ENCODE measurements around the gene ADARB2. TPM values are rescaled to one million over a fixed set of nuclear protein-coding genes. Genes with fewer than 3 reads are reported as not detected.

ADARB2 gene
- polyA plus RNA-seq, 3 donors = not detected

- Histone ChIP-seq H3K4me2 (replicated peaks; ENCODE audit: extremely low read depth, low read length, poor library complexity, severe bottlenecking) (no peak overlapping the region), H3K4me3 (replicated peaks in 1 of 3; ENCODE audit: low read depth in 2 of 3, low read length in 3 of 3) (no peak overlapping the region), H4K20me1 (ENCODE audit: insufficient read depth, low read length) (no peaks in the 10 kb centered on the region), H2AFZ (ENCODE audit: insufficient read depth, low read depth, low read length, poor library complexity, severe bottlenecking) (no peak overlapping the region), H3K9me3 (replicated peaks in 1 of 2; ENCODE audit: control insufficient read depth in 1 of 2, insufficient read depth in 1 of 2, low read length in 2 of 2) (no peaks in the 10 kb centered on the region), H3K79me2 (ENCODE audit: insufficient read depth, low read length) (no peaks in the 10 kb centered on the region), H3K27ac (ENCODE audit: low read depth in 1 of 2, low read length in 2 of 2) (no peak overlapping the region), H3K36me3 (replicated peaks in 1 of 2; ENCODE audit: control insufficient read depth in 1 of 2, insufficient read depth in 2 of 2, low read length in 2 of 2) (no peaks in the 10 kb centered on the region), H3K9ac (ENCODE audit: insufficient read depth, low read length, poor library complexity, severe bottlenecking) (no peak overlapping the region), H3K27me3 (ENCODE audit: control insufficient read depth in 2 of 2, insufficient read depth in 2 of 2, low read length in 2 of 2) (no peaks in the 10 kb centered on the region), H3K4me1 (ENCODE audit: control insufficient read depth in 1 of 2, insufficient read depth in 2 of 2, low read length in 2 of 2) (no peaks in the 10 kb centered on the region)
- H3K27me3 Mint-ChIP-seq (ENCODE audit: low read depth in 3 of 3) = peaks cover 1 to 4% (median 4%) of the 10 kb centered on the region in 3 donors
- no peak overlapping the region for H3K27ac Mint-ChIP-seq
- H3K9me3 Mint-ChIP-seq = peaks cover 0 to 4% (median 2%) of the 10 kb centered on the region in 7 donors
- H3K4me1 Mint-ChIP-seq = no peaks in the 10 kb centered on the region
- TF ChIP-seq, protein P1, sequence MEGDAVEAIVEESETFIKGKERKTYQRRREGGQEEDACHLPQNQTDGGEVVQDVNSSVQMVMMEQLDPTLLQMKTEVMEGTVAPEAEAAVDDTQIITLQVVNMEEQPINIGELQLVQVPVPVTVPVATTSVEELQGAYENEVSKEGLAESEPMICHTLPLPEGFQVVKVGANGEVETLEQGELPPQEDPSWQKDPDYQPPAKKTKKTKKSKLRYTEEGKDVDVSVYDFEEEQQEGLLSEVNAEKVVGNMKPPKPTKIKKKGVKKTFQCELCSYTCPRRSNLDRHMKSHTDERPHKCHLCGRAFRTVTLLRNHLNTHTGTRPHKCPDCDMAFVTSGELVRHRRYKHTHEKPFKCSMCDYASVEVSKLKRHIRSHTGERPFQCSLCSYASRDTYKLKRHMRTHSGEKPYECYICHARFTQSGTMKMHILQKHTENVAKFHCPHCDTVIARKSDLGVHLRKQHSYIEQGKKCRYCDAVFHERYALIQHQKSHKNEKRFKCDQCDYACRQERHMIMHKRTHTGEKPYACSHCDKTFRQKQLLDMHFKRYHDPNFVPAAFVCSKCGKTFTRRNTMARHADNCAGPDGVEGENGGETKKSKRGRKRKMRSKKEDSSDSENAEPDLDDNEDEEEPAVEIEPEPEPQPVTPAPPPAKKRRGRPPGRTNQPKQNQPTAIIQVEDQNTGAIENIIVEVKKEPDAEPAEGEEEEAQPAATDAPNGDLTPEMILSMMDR (IDR thresholded peaks at IDR 0.05) = no peak
- 92% methylated on average over 9 of the region's 17 CpGs for WGBS (ENCODE audit: insufficient coverage)
- no peak overlapping the region for H3K4me3 Mint-ChIP-seq
- H3K36me3 Mint-ChIP-seq = no peaks in the 10 kb centered on the region
- intact Hi-C loops (cut with micrococcal nuclease) = no loop called here
- DNase-seq = no peak
These were observed 135.3 kb downstream of the ADARB2 start for GRCh38 chr10:1602037-1602484.

DNA sequence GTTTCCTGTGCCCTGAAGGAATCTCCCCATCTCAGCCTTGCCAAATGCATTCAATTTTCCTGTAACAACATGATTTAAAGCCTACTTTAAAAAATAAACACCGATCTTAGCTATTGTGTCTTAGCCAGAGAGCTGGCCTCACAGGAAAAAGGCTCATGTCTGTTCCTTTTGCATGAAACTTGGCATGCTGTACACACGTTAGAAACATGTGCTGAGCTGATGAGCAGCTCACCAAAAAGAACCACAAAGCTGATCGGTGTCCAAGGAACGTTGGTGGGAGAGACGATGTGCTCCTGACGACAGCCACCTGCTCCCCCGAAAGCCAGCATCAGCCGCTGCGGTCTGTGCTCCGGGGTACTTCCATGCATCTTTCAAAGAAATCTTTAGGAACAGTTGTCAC is 135.9 kb downstream of the ADARB2 start:
- TF ChIP-seq, protein P1 (IDR thresholded peaks at IDR 0.05) = no peak
- H3K27ac Mint-ChIP-seq = no peak overlapping the region
- peaks cover 0 to 4% (median 2%) of the 10 kb centered on the region in 7 donors for H3K9me3 Mint-ChIP-seq
- H3K4me1 Mint-ChIP-seq = no peaks in the 10 kb centered on the region
- Histone ChIP-seq H3K27me3 (ENCODE audit: control insufficient read depth in 2 of 2, insufficient read depth in 2 of 2, low read length in 2 of 2) (no peaks in the 10 kb centered on the region), H4K20me1 (ENCODE audit: insufficient read depth, low read length) (no peaks in the 10 kb centered on the region), H2AFZ (ENCODE audit: insufficient read depth, low read depth, low read length, poor library complexity, severe bottlenecking) (no peak overlapping the region), H3K9ac (ENCODE audit: insufficient read depth, low read length, poor library complexity, severe bottlenecking) (no peak overlapping the region), H3K4me3 (replicated peaks in 1 of 3; ENCODE audit: low read depth in 2 of 3, low read length in 3 of 3) (no peak overlapping the region), H3K36me3 (replicated peaks in 1 of 2; ENCODE audit: control insufficient read depth in 1 of 2, insufficient read depth in 2 of 2, low read length in 2 of 2) (no peaks in the 10 kb centered on the region), H3K79me2 (ENCODE audit: insufficient read depth, low read length) (no peaks in the 10 kb centered on the region), H3K4me1 (ENCODE audit: control insufficient read depth in 1 of 2, insufficient read depth in 2 of 2, low read length in 2 of 2) (no peaks in the 10 kb centered on the region), H3K9me3 (replicated peaks in 1 of 2; ENCODE audit: control insufficient read depth in 1 of 2, insufficient read depth in 1 of 2, low read length in 2 of 2) (no peaks in the 10 kb centered on the region), H3K27ac (ENCODE audit: low read depth in 1 of 2, low read length in 2 of 2) (no peak overlapping the region), H3K4me2 (replicated peaks; ENCODE audit: extremely low read depth, low read length, poor library complexity, severe bottlenecking) (no peak overlapping the region)
- no peaks in the 10 kb centered on the region for H3K36me3 Mint-ChIP-seq
- 79% methylated on average over 9 of the region's 10 CpGs for WGBS (ENCODE audit: insufficient coverage)
- no peak overlapping the region for H3K4me3 Mint-ChIP-seq
- no peak for DNase-seq
- intact Hi-C loops (cut with micrococcal nuclease) = no loop called here
- peaks cover 1 to 4% (median 4%) of the 10 kb centered on the region in 3 donors for H3K27me3 Mint-ChIP-seq (ENCODE audit: low read depth in 3 of 3)
